ENCODE measurements around the gene RSBN1L.

RSBN1L gene

GRCh38 chr7:77655836-77656455 is 40.3 kb upstream of the RSBN1L start:
- TF ChIP-seq, protein P1, sequence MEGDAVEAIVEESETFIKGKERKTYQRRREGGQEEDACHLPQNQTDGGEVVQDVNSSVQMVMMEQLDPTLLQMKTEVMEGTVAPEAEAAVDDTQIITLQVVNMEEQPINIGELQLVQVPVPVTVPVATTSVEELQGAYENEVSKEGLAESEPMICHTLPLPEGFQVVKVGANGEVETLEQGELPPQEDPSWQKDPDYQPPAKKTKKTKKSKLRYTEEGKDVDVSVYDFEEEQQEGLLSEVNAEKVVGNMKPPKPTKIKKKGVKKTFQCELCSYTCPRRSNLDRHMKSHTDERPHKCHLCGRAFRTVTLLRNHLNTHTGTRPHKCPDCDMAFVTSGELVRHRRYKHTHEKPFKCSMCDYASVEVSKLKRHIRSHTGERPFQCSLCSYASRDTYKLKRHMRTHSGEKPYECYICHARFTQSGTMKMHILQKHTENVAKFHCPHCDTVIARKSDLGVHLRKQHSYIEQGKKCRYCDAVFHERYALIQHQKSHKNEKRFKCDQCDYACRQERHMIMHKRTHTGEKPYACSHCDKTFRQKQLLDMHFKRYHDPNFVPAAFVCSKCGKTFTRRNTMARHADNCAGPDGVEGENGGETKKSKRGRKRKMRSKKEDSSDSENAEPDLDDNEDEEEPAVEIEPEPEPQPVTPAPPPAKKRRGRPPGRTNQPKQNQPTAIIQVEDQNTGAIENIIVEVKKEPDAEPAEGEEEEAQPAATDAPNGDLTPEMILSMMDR (conservative IDR thresholded peaks at IDR 0.05): no peak
- H3K27ac ChIP-seq: peak overlapping the region; percentile 40

DNA sequence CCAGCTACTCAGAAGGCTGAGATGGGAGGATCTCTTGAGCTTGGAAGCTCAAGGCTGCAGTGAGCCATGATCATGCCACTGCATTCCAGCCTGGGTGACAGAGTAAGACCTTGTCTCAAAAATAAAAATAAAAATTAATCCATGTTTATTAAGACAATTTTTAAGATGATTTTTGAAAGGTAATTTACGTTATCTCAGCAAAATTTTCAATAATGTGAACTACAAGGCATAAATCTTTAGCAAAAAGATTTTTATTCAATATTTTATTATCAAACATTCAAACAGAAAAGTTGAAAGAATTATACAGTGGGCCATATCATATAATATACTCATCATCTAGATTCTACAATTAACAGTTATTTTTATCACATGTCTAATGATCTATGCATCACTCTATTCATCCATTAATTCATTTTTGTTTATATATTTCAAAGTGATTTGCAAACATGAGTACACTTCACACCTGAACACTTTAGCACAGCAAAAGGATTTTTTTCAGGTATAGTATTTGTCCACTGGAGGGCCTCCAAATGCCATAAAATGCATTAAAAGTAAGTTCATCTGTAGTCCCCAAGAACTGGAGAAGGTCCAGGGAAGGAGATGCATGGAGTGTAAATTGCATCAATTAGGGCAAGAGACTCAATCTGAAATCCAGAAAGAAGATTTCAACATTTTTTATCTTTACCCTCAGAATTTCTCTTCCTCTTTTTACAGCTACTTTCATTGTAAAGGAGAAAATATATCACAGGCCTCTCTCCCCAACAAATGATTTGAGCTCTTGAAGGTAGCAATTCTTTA is 38.6 kb upstream of the RSBN1L start:
- TF ChIP-seq, protein P1 (conservative IDR thresholded peaks at IDR 0.05): peak; percentile 81
- H3K27ac ChIP-seq: peak overlapping the region; percentile 40

DNA sequence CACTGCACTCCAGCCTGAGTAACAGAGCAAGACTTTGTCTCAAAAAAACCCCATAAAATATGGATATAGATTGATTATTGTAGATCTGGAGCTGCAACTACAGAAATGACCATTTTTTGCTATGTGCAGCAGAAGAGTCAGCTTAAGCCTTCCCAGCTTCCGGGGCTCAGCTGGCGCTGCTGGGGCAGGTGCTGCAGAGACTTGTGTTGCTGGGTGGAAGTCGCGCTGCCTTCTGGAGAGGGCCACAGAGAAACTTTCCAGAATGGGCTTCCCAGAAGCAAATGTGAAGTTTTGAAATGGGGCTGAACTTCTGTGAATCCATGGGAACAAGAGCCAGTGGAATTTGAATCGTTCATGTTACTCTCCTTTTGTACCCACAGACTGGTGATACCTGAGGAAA is 37.3 kb upstream of the RSBN1L start:
- H3K27ac ChIP-seq: no peak overlapping the region
- TF ChIP-seq, protein P1 (conservative IDR thresholded peaks at IDR 0.05): no peak

DNA sequence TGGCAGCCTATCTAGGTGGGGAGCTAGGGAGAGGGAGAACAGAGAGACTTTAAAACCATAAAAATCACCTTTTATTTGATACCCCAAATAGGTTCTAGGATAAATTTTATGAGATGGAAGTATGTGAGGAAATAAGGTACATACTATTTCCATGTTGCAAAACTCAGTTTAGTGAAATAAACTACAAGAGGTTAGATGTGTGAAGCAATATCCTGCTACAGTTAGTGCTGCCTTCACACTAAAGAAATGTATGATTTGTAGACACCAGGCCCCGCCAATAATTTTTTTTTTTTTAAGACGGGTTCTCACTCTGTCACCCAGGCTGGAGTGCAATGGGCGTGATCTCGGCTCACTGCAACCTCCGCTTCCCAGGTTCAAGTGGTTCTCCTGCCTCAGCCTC is 34.4 kb upstream of the RSBN1L start:
- TF ChIP-seq, protein P1 (conservative IDR thresholded peaks at IDR 0.05): no peak

DNA sequence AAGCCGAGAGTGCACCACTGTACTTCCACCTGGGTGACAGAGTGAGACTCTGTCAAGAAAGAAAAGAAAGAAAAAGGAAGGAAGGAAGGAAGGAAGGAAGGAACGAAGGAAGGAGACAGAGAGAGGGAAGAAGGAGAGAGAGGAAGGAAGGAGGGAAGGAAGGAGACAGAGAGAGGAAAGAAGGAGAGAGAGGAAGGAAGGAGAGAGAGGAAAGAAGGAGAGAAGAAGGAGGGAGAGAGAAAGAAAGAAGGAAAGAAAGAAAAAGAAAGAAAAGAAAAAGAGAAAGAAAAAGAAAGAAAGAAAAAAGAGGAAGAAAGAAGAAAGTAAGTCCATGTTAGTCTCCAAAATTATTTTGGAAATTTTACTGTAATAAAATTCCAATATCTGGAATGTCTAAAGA is 33.4 kb upstream of the RSBN1L start:
- H3K27ac ChIP-seq: no peak overlapping the region
- TF ChIP-seq, protein P1 (conservative IDR thresholded peaks at IDR 0.05): no peak

More for the DNA sequence above, 34.4 kb upstream of the RSBN1L start:
- no peak overlapping the region for H3K27ac ChIP-seq

GRCh38 chr7:77664715-77665114 is 31.5 kb upstream of the RSBN1L start:
- TF ChIP-seq, protein P1 (conservative IDR thresholded peaks at IDR 0.05): no peak
- no peak overlapping the region for H3K27ac ChIP-seq

GRCh38 chr7:77665161-77665560 is 31.1 kb upstream of the RSBN1L start:
- H3K27ac ChIP-seq: no peak overlapping the region
- TF ChIP-seq, protein P1 (conservative IDR thresholded peaks at IDR 0.05): no peak
